Gastrocnemius medialis (tissue), 4 donors: ENCODE results near the gene TREML1.

ENCODE experiments used
- POLR2A ChIP-seq, 2 donors: fragments of 450-650 bp; IDR thresholded peaks; one replicate each; pipeline ENCODE4 v1.6.1; 2017; ENCODE audit warnings: antibody characterized with exemption in 2 of 2, mild to moderate bottlenecking in 2 of 2, moderate library complexity in 2 of 2
- TF ChIP-seq, protein P1 (sequence below), 5 experiments: fragments of 450-650 bp in 3 of 5; fragments of 200-600 bp in 2 of 5; sonication (generic) in 2 of 5; IDR thresholded peaks in 4 of 5; conservative IDR thresholded peaks in 1 of 5; 1 replicate in 4 of 5; 2 replicates in 1 of 5; pipeline ENCODE4 v1.5.1; 2016 to 2019; ENCODE audit warnings: antibody characterized with exemption in 5 of 5, mild to moderate bottlenecking in 3 of 5, moderate library complexity in 3 of 5

DNA sequence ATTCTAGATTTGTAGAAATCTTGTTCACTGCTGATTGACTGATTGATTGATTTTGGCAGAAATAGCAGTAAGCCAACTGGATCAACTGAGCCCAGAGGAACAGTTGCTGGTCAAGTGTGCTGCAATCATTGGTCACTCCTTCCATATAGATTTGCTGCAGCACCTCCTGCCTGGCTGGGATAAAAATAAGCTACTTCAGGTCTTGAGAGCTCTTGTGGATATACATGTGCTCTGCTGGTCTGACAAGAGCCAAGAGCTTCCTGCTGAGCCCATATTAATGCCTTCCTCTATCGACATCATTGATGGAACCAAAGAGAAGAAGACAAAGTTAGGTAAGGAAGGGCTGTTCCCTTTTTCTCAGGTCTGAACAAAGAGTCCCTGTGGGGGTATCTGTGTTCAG lies 31.2 kb downstream of the TREML1 start:
- TF ChIP-seq, protein P1, sequence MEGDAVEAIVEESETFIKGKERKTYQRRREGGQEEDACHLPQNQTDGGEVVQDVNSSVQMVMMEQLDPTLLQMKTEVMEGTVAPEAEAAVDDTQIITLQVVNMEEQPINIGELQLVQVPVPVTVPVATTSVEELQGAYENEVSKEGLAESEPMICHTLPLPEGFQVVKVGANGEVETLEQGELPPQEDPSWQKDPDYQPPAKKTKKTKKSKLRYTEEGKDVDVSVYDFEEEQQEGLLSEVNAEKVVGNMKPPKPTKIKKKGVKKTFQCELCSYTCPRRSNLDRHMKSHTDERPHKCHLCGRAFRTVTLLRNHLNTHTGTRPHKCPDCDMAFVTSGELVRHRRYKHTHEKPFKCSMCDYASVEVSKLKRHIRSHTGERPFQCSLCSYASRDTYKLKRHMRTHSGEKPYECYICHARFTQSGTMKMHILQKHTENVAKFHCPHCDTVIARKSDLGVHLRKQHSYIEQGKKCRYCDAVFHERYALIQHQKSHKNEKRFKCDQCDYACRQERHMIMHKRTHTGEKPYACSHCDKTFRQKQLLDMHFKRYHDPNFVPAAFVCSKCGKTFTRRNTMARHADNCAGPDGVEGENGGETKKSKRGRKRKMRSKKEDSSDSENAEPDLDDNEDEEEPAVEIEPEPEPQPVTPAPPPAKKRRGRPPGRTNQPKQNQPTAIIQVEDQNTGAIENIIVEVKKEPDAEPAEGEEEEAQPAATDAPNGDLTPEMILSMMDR (IDR thresholded peaks at IDR 0.05 in 4 of 5, conservative IDR thresholded peaks at IDR 0.05 in 1 of 5), result no peak
- TF ChIP-seq POLR2A (IDR thresholded peaks at IDR 0.05), result no peak
